Fibroblast of lung (primary cell): ENCODE results near the gene CTNNBIP1. TPM values are rescaled to one million over a fixed set of nuclear protein-coding genes. Genes with fewer than 3 reads are reported as not detected.

Experiments used
- DNase-seq, 2 donors: peaks; one replicate each; pipeline versions ENCODE4 v3.0.0 to v3.0.0-alpha.2; 2010; ENCODE audit warnings: low read depth in 2 of 2
- H2AFZ ChIP-seq: 2 replicates; pipeline ENCODE4 v1.5.1; 2012; ENCODE audit warnings: low read length, control low read depth, inconsistent platforms
- H3K27ac ChIP-seq: 2 replicates; pipeline ENCODE4 v1.5.1; 2011; ENCODE audit warnings: low read length, control low read depth; ENCODE audit not compliant: insufficient read depth
- H3K27me3 ChIP-seq: 2 replicates; pipeline ENCODE4 v1.5.1; 2011; ENCODE audit warnings: mild to moderate bottlenecking, low read length; ENCODE audit not compliant: control insufficient read depth, insufficient read depth
- H3K36me3 ChIP-seq: 2 replicates; pipeline ENCODE4 v1.5.1; 2011; ENCODE audit warnings: low read length; ENCODE audit not compliant: control insufficient read depth, insufficient read depth
- H3K4me1 ChIP-seq: 2 replicates; pipeline ENCODE4 v1.5.1; 2011; ENCODE audit warnings: low read length; ENCODE audit not compliant: control insufficient read depth, insufficient read depth; ENCODE audit errors: extremely low read depth
- H3K4me2 ChIP-seq: 2 replicates; pipeline ENCODE4 v1.5.1; 2011; ENCODE audit warnings: low read length, control low read depth; ENCODE audit not compliant: insufficient read depth; ENCODE audit errors: extremely low read depth
- H3K4me3 ChIP-seq, 4 experiments: fragments of 200-600 bp in 1 of 4; sonication (generic) in 1 of 4; replicated peaks in 1 of 4; 2 replicates each; pipeline ENCODE4 v1.5.1; 2011 to 2016; ENCODE audit warnings: low read length in 4 of 4, low read depth in 3 of 4, mild to moderate bottlenecking in 3 of 4, control low read depth in 2 of 4, inconsistent platforms in 1 of 4, mixed read lengths in 1 of 4; ENCODE audit not compliant: insufficient read depth in 1 of 4; ENCODE audit errors: control extremely low read depth in 1 of 4
- H3K79me2 ChIP-seq: 2 replicates; pipeline ENCODE4 v1.5.1; 2012; ENCODE audit warnings: mild to moderate bottlenecking, low read length, inconsistent platforms; ENCODE audit not compliant: control insufficient read depth, insufficient read depth
- H3K9ac ChIP-seq: 2 replicates; pipeline ENCODE4 v1.5.1; 2011; ENCODE audit warnings: mild to moderate bottlenecking, low read length, control low read depth; ENCODE audit not compliant: insufficient read depth
- H3K9me3 ChIP-seq: 2 replicates; pipeline ENCODE4 v1.5.1; 2012; ENCODE audit warnings: low read depth, low read length; ENCODE audit not compliant: control insufficient read depth, insufficient read depth
- H4K20me1 ChIP-seq: 2 replicates; pipeline ENCODE4 v1.5.1; 2011; ENCODE audit warnings: low read length; ENCODE audit not compliant: control insufficient read depth, insufficient read depth; ENCODE audit errors: extremely low read depth
- CTCF ChIP-seq, 2 donors: IDR thresholded peaks in 1 of 2; conservative IDR thresholded peaks in 1 of 2; 1 replicate in 1 of 2; 2 replicates in 1 of 2; pipeline ENCODE4 v1.5.1; 2011 to 2012; ENCODE audit warnings: low read length in 2 of 2, control low read depth in 1 of 2, inconsistent platforms in 1 of 2, low read depth in 1 of 2, mild to moderate bottlenecking in 1 of 2
- EZH2 ChIP-seq: IDR thresholded peaks from 2 replicates; pipeline ENCODE4 v1.5.1; 2012; ENCODE audit warnings: low read length, control low read depth, mild to moderate bottlenecking; ENCODE audit errors: missing control alignments
- polyA plus RNA-seq, 2 donors: library from polyadenylated mRNA; depleted of rRNA in 1 of 2; stranded (reverse) in 1 of 2; unstranded in 1 of 2; fragments of >200 nt; gene quantifications; 2 replicates each; pipeline ENCODE4 v1.2.1, GENCODE V29; 2011 to 2012; ENCODE audit warnings: missing spikeins in 1 of 2
- total RNA-seq: library from RNA; depleted of rRNA; stranded (reverse); fragments of >200 nt; gene quantifications from 2 replicates; pipeline ENCODE4 v1.2.1, GENCODE V29; 2014

Gene CTNNBIP1
- total and polyA plus RNA-seq, 2 donors (not counting 1 experiment from before 2014, with no cell fraction given): 16.5 to 19.0 TPM

GRCh38 chr1:9884805-9885204, 25.3 kb downstream of the CTNNBIP1 start:
- Histone ChIP-seq H3K9me3 (no peaks in the 10 kb centered on the region), H3K79me2 (no peaks in the 10 kb centered on the region), H3K27me3 (no peaks in the 10 kb centered on the region), H3K4me2 (no peak overlapping the region), H2AFZ (no peak overlapping the region), H4K20me1 (no peaks in the 10 kb centered on the region), H3K4me1 (peaks cover 11% of the 10 kb centered on the region), H3K9ac (no peak overlapping the region), H3K4me3 (no peak overlapping the region), H3K36me3 (no peaks in the 10 kb centered on the region), H3K27ac (no peak overlapping the region)
- no peak for TF ChIP-seq CTCF (conservative IDR thresholded peaks at IDR 0.05 in 1 of 2, IDR thresholded peaks at IDR 0.05 in 1 of 2; ENCODE audit: low read depth in 1 of 2, low read length in 2 of 2)
- no peak for TF ChIP-seq EZH2
- DNase-seq: no peak

GRCh38 chr1:9883585-9884449, 26.3 kb downstream of the CTNNBIP1 start:
- H3K4me1 ChIP-seq: peaks cover 10% of the 10 kb centered on the region
- no peaks in the 10 kb centered on the region for H3K36me3 ChIP-seq
- no peaks in the 10 kb centered on the region for H4K20me1 ChIP-seq
- no peaks in the 10 kb centered on the region for H3K9me3 ChIP-seq
- H3K27ac ChIP-seq: no peak overlapping the region
- no peaks in the 10 kb centered on the region for H3K27me3 ChIP-seq
- H3K4me3 ChIP-seq: no peak overlapping the region
- H3K9ac ChIP-seq: no peak overlapping the region
- H3K4me2 ChIP-seq: no peak overlapping the region
- no peaks in the 10 kb centered on the region for H3K79me2 ChIP-seq
- H2AFZ ChIP-seq: no peak overlapping the region
- TF ChIP-seq EZH2: no peak
- no peak for TF ChIP-seq CTCF (conservative IDR thresholded peaks at IDR 0.05 in 1 of 2, IDR thresholded peaks at IDR 0.05 in 1 of 2; ENCODE audit: low read depth in 1 of 2, low read length in 2 of 2)
- DNase-seq: no peak

- no peaks in the 10 kb centered on the region for H4K20me1 ChIP-seq
- H3K4me3 ChIP-seq: no peak overlapping the region
- H3K27me3 ChIP-seq: no peaks in the 10 kb centered on the region
- H3K4me1 ChIP-seq: peaks cover 10% of the 10 kb centered on the region
- TF ChIP-seq EZH2 (no peak), CTCF (conservative IDR thresholded peaks at IDR 0.05 in 1 of 2, IDR thresholded peaks at IDR 0.05 in 1 of 2; ENCODE audit: low read depth in 1 of 2, low read length in 2 of 2) (no peak)
- no peak overlapping the region for H3K4me2 ChIP-seq
- H3K9me3 ChIP-seq: no peaks in the 10 kb centered on the region
- H3K9ac ChIP-seq: no peak overlapping the region
- no peak overlapping the region for H2AFZ ChIP-seq
- no peak overlapping the region for H3K27ac ChIP-seq
- no peaks in the 10 kb centered on the region for H3K79me2 ChIP-seq
- no peak for DNase-seq
- H3K36me3 ChIP-seq: no peaks in the 10 kb centered on the region
Observed at GRCh38 chr1:9882945-9883303, 27.1 kb downstream of the CTNNBIP1 start.
